HG02884 (cell line): ENCODE results near the gene CST5.
"Not testable (repeated sequence)": the region's sequence is repeated elsewhere in the genome, so short reads cannot be mapped to it uniquely, and the experiment has no call there.

ENCODE experiments used
- ATAC-seq: cut with Tn5 transposase; IDR thresholded peaks from one replicate; pipeline ENCODE4 v1.9.1; 2021; ENCODE audit warnings: mild to moderate bottlenecking, moderate library complexity; ENCODE audit not compliant: unreplicated experiment

Gene CST5

GRCh38 chr20:23890867-23891266 is 11.3 kb upstream of the CST5 start:
- not testable (repeated sequence) for ATAC-seq

DNA sequence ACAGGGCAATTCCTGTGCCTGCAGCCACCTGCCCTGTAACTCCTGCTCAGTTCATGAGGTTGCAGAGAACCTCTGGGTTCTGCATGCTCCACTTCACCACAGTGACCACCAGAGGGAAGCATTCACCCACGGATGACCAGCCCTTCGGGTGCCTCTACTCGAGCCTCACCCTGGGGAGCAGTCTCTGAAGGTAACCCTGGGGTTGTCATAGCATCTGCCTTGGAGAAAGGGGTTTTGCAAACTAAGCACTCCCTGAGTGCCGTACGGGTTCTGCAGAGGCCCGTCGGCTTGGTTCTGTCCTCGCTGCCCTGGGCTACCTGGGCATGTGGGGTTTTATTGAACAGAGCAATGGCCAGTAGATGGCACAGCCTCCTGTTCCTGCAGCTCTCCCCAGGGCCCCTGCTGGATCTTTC is 10.2 kb upstream of the CST5 start:
- ATAC-seq: peak; percentile 79

DNA sequence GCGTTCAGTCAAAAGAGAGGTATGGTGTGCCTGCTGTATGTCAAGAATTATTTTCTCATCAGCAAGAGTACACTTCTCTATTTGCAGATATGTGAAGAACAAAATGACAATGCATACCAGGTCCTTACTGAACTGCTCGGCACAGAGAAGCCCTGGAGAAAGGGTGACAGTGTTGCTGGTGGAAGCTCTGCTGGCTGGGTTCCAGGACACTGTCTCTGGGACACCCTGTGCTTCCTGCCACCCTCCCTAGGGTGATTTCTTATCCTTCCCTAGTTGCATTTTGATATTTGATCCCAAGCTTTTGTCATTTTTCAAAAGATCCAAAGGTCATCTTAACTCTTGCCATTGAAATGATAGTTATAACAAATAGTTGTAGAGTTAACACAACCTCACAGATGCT is 8.3 kb upstream of the CST5 start:
- ATAC-seq: no peak

DNA sequence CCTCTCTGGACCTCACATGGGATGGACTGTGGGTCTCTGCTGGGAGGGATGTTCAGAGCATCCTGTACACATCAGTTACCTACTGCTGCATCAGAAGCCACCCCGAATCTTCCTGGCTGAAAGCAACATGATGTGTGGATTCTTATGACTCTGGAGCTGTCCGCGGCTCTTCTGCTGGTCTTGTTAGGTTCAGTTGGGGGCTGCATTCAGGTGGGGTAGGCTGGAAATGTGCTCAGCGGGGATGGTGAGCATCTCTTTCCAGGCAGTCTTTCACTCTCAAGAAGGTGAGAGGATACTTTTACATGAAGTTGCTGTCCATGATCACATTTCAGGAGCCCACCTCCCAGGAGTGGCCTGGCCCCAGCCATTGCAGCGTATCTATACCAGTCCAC is 5.2 kb upstream of the CST5 start:
- no peak for ATAC-seq

DNA sequence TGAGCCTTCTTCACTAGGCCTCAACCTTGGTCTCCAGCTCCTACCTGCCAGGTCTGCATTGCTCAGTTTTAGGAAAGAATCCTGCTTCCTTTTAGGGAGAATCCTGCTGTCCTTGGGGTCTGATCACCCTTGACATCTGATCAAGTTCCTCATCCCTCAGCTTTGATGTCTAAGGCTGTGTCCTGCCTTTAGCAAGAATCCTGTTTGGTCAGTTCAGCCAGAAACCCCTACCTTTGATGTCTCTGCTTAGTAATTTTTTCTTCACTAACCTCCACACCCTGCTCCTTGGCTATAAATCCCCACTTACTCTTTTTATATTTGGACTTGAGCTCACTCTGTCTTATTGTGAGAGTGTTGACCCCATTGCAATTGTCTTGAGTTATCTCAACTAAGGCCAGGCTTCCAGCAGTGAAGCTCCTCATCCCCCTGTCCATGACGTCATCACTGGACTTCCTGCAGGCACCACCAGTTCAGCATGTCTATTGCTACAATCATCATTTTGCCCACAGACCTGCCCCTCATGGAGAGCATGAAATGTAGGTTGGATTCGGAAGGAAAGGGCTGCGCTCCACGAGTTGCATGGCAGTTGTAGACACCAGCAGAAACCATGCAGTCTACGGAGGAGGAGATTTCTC is 4.7 kb upstream of the CST5 start:
- no peak for ATAC-seq

DNA sequence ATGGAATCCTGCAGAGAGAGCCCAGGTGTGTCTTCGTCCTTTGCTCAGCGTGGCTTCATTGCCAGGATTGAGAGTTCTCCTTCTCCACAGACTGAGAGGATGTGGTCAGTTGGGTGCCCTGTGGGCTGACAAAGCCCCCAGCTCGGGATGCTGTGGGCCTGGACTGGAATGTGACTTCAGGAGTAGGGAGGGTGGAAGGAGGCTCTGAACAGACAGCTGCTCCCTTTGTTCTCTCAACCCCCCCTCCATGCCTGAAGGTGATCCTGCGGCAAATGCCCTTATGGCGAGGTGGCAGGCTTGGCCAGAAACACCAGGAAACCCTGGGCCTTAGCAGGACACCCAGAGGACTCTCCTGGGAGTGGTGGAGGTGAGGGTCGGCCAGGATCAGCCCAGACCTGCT is 1.8 kb upstream of the CST5 start:
- no peak for ATAC-seq

DNA sequence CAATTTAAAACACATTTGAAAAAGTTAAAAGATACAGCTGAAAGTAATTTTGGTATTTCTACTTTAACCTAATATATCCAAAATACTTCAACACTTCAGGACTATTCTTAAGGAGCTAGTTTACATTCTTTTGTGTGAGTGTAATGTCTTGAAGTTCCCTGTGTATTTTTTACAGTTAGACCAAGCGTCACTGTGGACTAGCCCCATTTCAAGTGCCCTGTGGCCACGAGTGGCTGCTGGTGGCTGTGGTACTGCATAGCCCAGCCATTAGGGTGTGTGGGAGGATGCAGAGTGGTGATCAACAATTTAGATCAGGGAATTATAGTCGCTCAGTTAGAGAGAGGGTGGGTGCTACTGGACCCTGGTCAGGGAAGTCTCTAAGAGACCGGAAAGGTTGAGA is 869 bp upstream of the CST5 start:
- ATAC-seq: no peak

GRCh38 chr20:23879811-23880374 is 345 bp upstream of the CST5 start:
- ATAC-seq: no peak

DNA sequence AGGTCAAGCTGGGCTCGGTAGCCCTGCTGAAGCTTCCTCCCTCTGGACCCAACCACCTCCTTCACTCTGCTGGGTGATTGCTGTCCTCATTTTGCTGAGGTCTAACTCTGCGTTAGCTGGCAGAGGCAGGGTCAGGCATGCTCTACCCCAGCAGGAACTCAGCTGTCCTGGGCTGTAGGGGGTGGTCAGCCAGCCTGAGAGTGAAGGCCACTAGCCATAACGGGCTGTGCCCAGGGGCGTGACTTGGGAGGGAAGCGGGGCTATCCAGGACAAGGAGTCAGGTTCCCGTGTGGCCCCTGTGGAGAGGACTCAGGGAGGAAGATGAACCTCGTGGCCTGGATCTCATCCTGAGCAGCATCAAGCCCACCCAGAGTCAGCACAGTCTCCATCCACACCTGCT is 761 bp downstream of the CST5 start:
- no peak for ATAC-seq

GRCh38 chr20:23878016-23878542 is 1.5 kb downstream of the CST5 start:
- not testable (repeated sequence) for ATAC-seq

DNA sequence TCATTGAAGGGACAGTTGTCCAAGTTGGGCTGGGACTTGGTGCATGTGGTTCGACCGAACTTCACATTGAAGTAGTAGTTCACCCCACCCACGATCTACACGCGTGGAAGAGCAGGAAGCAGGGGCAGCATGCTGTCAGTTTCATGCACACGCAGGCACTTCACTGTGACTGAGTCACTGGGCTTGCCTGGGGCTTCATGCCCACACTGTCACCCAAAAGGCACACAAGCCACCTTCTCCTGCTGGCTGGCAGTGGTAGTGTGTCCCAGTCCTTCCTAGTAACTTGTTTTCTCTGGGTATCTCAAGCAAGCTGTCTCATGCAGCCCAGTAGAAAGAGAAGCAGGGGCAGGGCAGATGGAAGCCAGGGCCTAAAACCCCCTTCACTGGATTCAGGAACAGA is 2.0 kb downstream of the CST5 start:
- no peak for ATAC-seq

- ATAC-seq: no peak
These were observed 3.8 kb downstream of the CST5 start for GRCh38 chr20:23875606-23876237.

GRCh38 chr20:23874747-23875146 is 4.8 kb downstream of the CST5 start:
- ATAC-seq: no peak

DNA sequence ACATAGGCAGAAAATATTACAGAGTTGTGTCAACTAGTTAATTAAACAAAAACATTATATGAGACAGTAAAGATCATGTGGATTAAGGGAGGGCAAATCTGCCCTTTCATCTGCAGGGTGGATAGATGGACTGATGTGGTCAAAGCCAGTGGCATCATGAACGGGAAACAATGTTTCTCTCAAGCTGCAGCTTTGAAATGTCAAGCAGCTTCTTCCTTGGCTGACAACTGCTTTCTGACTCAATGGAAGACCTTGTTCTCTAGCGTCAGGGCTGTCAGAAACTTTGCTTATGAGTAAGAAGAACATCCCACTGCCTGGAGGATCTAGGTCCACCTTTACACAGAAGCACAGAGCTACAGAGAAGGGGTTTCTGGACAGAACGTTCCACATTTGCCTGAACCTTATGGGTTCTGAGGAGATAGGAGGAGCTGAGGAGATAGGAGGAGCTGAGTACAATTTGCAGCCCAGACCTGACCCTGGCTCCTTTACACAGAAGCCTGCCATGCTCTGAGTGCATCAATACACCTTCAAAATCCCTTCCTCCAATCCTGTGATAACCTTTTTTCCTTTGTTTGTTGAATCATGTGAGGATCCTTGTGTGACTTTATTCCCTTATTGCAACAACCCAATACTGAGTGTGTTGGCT is 6.1 kb downstream of the CST5 start:
- ATAC-seq: no peak

GRCh38 chr20:23872065-23872464 is 7.5 kb downstream of the CST5 start:
- ATAC-seq: no peak

- no peak for ATAC-seq
These were observed 9.1 kb downstream of the CST5 start for GRCh38 chr20:23870461-23870860.

DNA sequence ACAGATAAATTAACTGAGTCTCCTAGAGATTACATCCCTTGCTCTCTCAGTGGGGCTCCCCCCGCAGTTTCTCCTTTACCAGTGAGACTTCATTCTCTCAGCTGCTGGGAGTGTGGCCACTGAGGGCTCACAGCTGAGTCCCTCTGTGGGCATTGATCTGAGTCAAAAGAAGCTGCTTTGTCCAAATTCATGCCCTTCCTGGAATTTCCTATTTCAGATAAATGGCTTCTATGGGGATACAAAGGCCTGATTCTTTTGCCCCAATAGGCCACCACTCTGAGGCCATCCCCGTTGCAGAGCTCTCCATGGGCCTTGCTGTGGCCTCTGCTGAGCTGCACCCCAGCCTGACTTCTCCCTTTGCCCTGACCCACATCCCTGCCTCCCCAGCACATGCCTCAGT is 10.0 kb downstream of the CST5 start:
- no peak for ATAC-seq

DNA sequence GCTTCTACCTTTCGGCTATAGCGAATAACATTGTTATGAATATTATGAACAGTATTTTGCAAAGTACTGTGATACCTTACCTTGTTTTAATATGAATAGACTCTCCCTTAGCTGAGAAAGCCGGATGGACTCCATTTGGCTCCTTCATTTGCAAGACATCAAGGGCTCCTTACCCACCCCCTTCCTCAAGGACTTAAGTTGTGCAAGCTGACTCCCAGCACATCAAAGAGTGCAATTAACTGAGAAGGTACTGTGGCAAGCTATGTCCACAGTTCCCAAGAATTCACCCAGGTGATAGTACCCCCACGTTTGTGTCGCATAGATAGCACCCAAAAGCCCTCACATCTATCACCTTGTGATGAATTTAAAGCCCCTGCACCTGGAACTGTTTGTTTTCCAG is 11.2 kb downstream of the CST5 start:
- ATAC-seq: no peak

DNA sequence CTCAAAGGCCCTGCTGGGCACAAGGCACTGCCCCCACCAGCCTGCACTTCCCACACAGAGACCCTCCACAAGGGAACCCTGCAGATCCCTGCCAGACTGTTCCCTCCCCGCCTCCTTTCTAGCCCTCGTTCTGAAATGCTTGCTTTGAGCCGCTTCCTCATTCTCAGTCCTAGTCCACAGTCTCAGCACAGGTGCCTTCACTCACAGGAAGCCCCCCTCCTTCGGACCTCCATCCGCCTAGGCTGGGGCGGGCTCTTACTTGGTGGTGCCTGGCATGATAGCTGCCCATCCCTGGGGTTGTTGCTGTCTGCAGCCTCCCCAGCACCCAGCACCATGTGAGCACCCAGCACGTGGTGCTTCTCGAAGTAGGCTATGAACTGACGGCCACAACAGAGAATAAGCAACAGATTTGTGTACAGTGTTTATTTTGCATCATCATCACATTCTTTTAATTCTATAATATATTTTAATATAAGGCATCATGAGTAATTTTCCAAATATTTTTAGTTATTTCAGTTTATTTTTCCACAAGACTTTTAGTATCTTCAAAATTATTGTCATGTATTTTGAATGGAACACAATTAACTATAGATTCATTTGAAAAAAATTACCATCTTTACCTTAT is 12.3 kb downstream of the CST5 start:
- no peak for ATAC-seq

GRCh38 chr20:23860771-23861170 is 18.8 kb downstream of the CST5 start:
- not testable (repeated sequence) for ATAC-seq

DNA sequence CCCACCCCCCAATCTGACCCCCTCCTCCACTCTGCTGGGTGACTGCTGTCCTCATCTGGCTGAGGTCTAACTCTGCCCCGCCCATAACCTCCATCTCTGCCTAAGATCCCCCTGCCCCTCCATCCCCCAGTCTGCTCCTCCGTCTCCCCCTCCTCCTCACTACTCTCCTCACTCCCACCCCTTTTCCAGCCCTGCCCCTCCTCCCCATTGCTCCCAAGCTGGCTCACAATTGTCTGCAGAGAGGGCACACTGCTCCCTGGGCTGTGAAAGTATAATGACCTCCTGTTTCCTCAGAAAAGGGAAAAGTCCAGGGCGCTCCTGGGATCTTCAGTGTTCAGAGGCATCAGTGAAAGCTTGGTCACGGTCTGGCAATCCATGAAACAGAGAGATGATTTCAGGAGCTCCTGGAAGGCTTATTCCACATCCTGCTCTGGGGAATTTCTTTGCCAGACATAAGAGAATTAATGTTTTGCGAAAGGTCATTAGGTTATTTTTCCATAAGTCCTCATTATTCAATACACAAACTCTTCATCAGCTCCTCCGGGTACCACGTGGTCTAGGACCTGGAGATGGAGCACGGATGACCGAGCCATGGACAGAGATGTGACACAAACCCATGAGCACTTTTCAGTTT is 21.5 kb downstream of the CST5 start:
- ATAC-seq: no peak
